ENCODE results near the gene CDC14A.
A peak's percentile ranks its signal among the peaks of the same experiment; 100 is the strongest.
"Not testable (repeated sequence)": the region's sequence is repeated elsewhere in the genome, so short reads cannot be mapped to it uniquely, and the experiment has no call there.

Gene CDC14A

GRCh38 chr1:100398648-100399047, 46.3 kb downstream of the CDC14A start:
- DNase-seq (ENCODE audit: low read depth in 3 of 3, low spot score in 1 of 3), result no peak

- peak in 2 of 3 donors; percentile 22 to 40 for DNase-seq (ENCODE audit: low read depth in 3 of 3, low spot score in 1 of 3)
These were observed 48.1 kb downstream of the CDC14A start for GRCh38 chr1:100400404-100400803.

- DNase-seq (ENCODE audit: low read depth in 3 of 3, low spot score in 1 of 3), result no peak
These were observed 52.5 kb downstream of the CDC14A start for GRCh38 chr1:100404821-100405220.

GRCh38 chr1:100405902-100406301, 53.6 kb downstream of the CDC14A start:
- DNase-seq (ENCODE audit: low read depth in 3 of 3, low spot score in 1 of 3), result not testable (repeated sequence)

DNA sequence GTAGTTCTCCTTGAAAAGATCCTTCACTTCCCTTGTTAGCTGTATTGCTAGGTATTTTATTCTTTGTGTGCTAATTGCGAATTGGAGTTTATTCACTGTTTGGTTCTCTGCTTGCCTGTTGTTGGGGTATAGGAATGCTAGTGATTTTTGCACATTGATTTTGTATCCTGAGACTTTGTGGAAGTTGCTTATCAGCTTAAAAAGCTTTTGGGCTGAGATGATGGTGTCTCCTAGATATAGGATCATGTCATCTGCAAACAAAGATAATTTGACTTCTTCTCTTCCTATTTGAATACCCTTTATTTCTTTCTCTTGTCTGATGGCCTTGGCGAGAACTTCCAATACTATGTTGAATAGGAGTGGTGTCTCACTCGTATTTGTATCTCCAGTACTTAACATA, 55.1 kb downstream of the CDC14A start:
- DNase-seq (ENCODE audit: low read depth in 3 of 3, low spot score in 1 of 3), result not testable (repeated sequence)

DNA sequence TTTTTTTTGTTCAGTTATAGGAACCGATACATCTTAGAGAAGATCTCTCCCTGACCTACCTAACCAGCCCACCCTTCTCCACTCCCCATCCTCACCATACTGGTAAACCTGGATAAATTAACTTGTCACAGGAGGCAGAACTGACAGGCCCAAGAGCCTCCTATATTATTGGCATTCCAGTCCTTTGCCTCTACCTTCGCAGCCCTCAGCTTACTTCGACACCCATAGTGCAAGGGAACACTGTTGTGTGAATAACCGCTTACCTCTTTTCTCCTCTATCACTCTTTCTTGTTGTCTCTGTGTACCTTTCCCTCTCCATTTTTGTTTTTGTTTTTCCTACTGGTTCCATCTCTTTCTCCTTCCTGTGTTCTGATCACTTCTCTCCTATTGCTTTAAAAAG, 58.7 kb downstream of the CDC14A start:
- DNase-seq (ENCODE audit: low read depth in 3 of 3, low spot score in 1 of 3), result no peak

DNA sequence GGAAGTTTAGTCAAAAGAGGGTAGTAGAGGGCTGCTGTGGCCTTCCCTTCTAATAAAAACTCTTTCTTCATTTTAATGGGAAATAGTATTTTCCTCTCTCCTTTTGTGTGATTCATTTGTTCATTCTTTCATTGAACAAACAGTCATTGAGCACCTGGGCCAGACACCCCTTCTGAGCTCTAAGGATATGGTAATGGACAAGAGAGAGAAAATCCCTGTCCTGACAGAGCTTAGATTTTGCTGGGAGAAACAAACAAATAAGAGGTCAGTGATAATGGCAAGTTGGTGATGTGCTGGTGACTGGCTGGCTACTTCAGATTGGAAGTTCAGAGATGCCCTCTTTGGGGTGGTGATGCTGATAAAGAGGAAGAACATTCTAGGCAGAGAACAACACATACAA, 59.3 kb downstream of the CDC14A start:
- DNase-seq (ENCODE audit: low read depth in 3 of 3, low spot score in 1 of 3), result no peak

GRCh38 chr1:100413035-100413434, 60.7 kb downstream of the CDC14A start:
- DNase-seq (ENCODE audit: low read depth in 3 of 3, low spot score in 1 of 3), result no peak

DNA sequence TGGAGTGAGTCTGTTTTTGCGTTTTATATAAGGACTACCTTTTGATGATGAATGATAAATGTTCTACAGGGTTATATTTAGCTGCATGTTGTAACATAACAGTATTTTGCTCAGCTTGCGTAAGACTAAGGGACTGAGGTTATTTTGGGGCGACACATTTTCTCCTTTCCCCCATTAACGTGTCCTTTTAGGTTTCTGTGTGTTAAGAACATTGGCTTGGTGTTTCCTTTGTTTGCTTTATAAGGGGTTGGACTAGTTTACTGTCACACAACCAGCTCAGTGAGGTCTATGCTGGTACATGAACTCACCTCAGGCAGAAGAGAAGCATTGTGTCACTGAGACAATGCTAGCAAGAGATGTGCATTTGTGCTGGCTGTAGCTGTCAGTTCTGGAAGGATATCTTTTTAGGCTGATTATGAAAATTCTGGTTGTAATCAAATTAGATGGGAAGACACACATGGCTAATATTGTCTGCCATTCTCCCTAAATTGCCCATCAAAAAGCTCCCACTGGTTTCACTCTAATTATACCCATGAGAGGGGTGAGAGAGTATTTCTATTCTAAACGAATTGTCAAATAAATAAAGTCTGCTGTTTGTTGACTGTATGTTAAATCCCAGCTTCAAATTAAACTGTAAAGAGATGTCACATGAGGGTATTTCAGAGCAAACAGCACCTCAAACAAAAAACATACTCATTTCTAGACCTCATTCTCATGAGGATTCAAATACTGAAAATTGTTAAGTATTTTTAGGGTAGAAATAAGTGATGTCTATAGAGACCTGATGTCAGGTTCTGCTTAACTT, 62.6 kb downstream of the CDC14A start:
- DNase-seq (ENCODE audit: low read depth in 3 of 3, low spot score in 1 of 3), result no peak

DNA sequence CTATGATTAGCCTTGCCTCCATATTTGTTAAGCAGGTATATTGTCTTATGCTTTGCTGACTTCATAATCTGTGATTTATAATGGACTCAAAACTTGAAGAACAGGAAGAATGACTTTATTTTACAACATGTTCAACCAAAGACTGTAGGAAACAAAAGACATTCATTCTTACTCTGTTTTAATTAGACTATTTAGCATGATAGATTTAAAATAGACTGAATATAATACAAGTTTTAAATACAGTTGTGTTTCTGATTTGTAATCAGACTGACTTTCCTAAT, 63.1 kb downstream of the CDC14A start:
- DNase-seq (ENCODE audit: low read depth in 3 of 3, low spot score in 1 of 3), result no peak

DNA sequence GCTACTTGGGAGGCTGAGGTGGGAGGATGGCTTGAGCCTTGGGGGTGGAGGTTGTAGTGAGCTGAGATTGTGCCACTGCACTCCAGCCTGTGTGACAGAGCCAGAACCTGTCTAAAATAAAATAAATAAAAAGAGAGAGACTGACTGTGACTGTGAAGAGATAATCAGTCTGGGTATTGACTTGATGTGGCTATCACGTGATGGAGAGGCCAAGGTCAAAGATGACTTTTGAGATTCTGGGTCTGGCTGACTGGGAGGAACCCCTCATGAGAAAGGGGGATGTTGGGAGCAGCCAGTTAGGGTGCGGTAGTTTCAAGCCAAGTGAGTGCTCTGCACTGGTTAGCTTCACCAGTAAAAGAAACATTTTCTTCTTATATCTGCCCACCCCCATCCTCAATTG, 66.8 kb downstream of the CDC14A start:
- DNase-seq (ENCODE audit: low read depth in 3 of 3, low spot score in 1 of 3), result no peak

- DNase-seq (ENCODE audit: low read depth in 3 of 3, low spot score in 1 of 3), result no peak
These were observed 69.8 kb downstream of the CDC14A start for GRCh38 chr1:100422065-100422464.

GRCh38 chr1:100423832-100424337, 71.6 kb downstream of the CDC14A start:
- DNase-seq (ENCODE audit: low read depth in 3 of 3, low spot score in 1 of 3), result no peak

DNA sequence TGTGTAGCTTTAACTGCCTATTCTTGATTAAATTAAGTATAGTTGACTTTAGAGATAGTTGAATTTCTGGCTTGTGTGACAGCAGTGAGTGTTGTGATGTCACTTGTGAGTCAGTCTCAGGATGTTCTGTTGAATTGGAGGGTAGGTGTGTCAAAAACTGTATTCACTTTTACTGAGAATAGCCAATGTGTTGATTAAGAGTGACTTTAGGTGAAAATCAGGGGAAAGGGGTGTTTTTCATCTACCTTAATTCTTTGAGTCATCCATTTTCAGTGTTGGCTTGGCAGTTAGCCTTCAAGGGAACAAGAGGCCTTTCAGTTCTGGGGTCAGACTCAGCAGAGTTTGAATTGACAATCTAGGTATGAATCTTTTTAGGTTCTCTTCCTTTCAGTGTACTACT, 75.9 kb downstream of the CDC14A start:
- DNase-seq (ENCODE audit: low read depth in 3 of 3, low spot score in 1 of 3), result no peak

GRCh38 chr1:100430325-100430756, 78.0 kb downstream of the CDC14A start:
- no peak for DNase-seq (ENCODE audit: low read depth in 3 of 3, low spot score in 1 of 3)

- no peak for DNase-seq (ENCODE audit: low read depth in 3 of 3, low spot score in 1 of 3)
These were observed 79.6 kb downstream of the CDC14A start for GRCh38 chr1:100431954-100432353.

GRCh38 chr1:100433563-100433962, 81.3 kb downstream of the CDC14A start:
- no peak for DNase-seq (ENCODE audit: low read depth in 3 of 3, low spot score in 1 of 3)

DNA sequence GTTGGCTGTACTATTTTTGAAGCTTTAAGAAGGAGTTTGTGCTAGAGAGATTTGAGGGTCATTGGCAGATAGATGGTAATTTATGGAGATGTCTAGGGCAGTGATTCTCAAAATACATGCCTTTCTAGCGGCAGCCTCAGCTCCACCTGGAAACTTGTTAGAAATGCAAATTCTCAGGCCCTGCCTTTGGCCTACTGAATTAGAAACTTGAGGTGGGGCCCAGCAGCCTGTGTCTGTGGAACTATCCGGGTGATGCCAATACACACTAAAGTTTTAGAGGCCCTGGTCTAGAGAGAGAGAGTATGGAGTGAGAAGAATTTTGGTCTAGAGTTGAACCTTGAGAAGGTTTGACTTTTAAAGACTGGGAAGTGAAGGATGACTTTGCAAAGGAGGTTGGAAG, 82.5 kb downstream of the CDC14A start:
- DNase-seq (ENCODE audit: low read depth in 3 of 3, low spot score in 1 of 3), result no peak

DNA sequence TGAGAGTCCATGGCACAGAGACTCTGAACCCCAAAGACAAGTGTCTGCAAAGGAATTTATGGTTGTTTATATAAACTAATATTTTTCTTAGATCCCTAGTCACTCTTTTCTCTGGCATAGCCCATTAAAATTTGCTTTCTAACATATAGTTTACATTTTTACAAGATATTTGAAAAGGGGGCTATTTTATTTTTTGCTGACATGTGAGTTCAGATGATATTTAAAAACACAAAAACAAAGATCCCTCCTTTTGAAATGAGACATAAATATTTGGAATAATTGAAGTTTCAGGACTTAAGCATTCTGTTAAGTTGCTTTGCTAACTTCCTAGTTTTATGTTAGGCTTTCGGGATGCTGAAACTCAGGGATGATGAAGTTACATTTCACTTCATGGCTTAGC, 86.1 kb downstream of the CDC14A start:
- DNase-seq (ENCODE audit: low read depth in 3 of 3, low spot score in 1 of 3), result no peak

GRCh38 chr1:100438789-100439188, 86.5 kb downstream of the CDC14A start:
- DNase-seq (ENCODE audit: low read depth in 3 of 3, low spot score in 1 of 3), result no peak

DNA sequence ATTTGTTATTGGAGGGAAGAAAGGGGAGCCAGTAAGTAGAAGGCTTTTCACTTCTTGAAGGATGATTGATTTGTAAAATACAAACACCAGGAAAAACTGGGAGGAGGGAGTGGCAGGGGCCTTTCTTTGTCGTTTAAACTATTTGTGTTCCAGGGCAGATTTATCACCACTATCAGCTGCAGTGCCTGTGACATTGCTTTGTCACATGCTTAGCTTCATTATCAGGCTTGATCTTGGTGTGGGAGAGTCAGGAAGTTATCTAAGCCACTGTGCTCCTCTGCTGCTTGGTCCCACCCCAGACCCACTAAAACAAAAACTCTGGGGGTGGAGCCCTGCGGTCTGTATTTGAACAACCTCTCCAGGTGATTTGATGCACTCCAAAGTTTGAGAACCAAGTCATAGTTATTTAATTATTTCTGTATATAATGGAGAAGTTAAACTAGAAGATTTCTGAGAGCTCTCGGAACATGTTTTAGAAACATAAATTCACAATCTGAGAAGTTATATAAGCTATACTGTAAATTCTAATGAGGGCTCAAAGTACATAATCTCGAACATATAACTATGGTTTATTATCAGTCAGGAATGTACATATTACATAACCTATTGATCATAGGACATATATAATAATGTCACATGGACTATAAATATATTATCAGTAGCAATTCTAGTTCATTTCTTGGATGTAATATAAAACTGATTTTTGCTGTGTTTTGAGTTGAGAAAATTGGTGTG, 87.9 kb downstream of the CDC14A start:
- peak; percentile 36 to 40 (median 39) for DNase-seq (ENCODE audit: low read depth in 3 of 3, low spot score in 1 of 3)

- DNase-seq (ENCODE audit: low read depth in 3 of 3, low spot score in 1 of 3), result no peak
These were observed 88.8 kb downstream of the CDC14A start for GRCh38 chr1:100441146-100441545.

DNA sequence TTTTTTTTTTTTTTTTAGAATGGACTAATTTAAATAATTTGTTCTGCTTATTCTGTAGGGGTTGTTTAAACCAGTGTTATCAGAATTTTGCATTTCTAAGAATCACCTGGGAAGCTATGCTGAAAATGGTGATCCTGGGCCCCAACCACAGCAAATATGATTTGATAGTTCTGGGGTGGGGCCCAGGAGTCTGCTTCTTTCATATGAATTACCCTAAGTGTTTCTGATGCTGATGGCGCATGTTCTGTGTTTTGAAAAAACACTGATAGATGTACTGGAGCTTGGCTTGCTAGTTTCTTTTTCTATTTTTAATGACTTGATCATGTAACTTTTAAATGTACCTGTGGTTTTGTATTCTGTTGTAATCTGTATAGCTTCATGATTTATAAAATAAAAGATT, 89.3 kb downstream of the CDC14A start:
- DNase-seq (ENCODE audit: low read depth in 3 of 3, low spot score in 1 of 3), result no peak
